DMS 273 treated with DMSO at 0.1 percent for 48 hours (cell line): Measurements from ENCODE around the gene KANSL1L.
"Not testable (repeated sequence)": the region's sequence is repeated elsewhere in the genome, so short reads cannot be mapped to it uniquely, and the experiment has no call there.

Experiments used
- DNase-seq: peaks from one replicate; lab custom pipeline; 2025; lab: John Stamatoyannopoulos, UW

KANSL1L gene

GRCh38 chr2:210171309-210172218 is at the start of gene KANSL1L:
TSS of gene KANSL1L (minus strand) at chr2:210171409. CDS start at chr2:210154582, 16,827 bp downstream.
- DNase-seq: peak; percentile 91

- DNase-seq: no peak
Measured at GRCh38 chr2:210215120-210215519, 43.9 kb upstream of the KANSL1L start.

GRCh38 chr2:210210185-210210584 is 39.0 kb upstream of the KANSL1L start:
- no peak for DNase-seq

- DNase-seq: no peak
Measured at GRCh38 chr2:210207929-210208328, 36.7 kb upstream of the KANSL1L start.

GRCh38 chr2:210203558-210203957 is 32.3 kb upstream of the KANSL1L start:
- no peak for DNase-seq

- DNase-seq: no peak
Measured at GRCh38 chr2:210203147-210203546, 31.9 kb upstream of the KANSL1L start.

- no peak for DNase-seq
Measured at GRCh38 chr2:210199854-210200253, 28.6 kb upstream of the KANSL1L start.

GRCh38 chr2:210199186-210199765 is 28.1 kb upstream of the KANSL1L start:
- no peak for DNase-seq

GRCh38 chr2:210198326-210198725 is 27.1 kb upstream of the KANSL1L start:
- no peak for DNase-seq

GRCh38 chr2:210197720-210198119 is 26.5 kb upstream of the KANSL1L start:
- no peak for DNase-seq

- DNase-seq: no peak
Measured at GRCh38 chr2:210195101-210195852, 24.1 kb upstream of the KANSL1L start.

- no peak for DNase-seq
Measured at GRCh38 chr2:210190345-210190744, 19.1 kb upstream of the KANSL1L start.

GRCh38 chr2:210189452-210190138 is 18.4 kb upstream of the KANSL1L start:
- DNase-seq: no peak

- peak; percentile 18 for DNase-seq
Measured at GRCh38 chr2:210188755-210189154, 17.5 kb upstream of the KANSL1L start.

GRCh38 chr2:210188190-210188589 is 17.0 kb upstream of the KANSL1L start:
- no peak for DNase-seq

GRCh38 chr2:210183936-210184335 is 12.7 kb upstream of the KANSL1L start:
- DNase-seq: not testable (repeated sequence)

- not testable (repeated sequence) for DNase-seq
Measured at GRCh38 chr2:210181606-210182088, 10.4 kb upstream of the KANSL1L start.

GRCh38 chr2:210181033-210181605 is 9.9 kb upstream of the KANSL1L start:
- not testable (repeated sequence) for DNase-seq

- no peak for DNase-seq
Measured at GRCh38 chr2:210180477-210180876, 9.3 kb upstream of the KANSL1L start.

GRCh38 chr2:210179351-210179990 is 8.3 kb upstream of the KANSL1L start:
- DNase-seq: no peak

GRCh38 chr2:210177769-210178168 is 6.6 kb upstream of the KANSL1L start:
- no peak for DNase-seq
